Renal cortex interstitium (tissue), 11 donors: Measurements from ENCODE around the gene CNTNAP5. TPM values are rescaled to one million over a fixed set of nuclear protein-coding genes. Genes with fewer than 3 reads are reported as not detected.

Experiments used
- DNase-seq, 11 donors: peaks; one replicate each; pipeline ENCODE4 v3.0.0-alpha.2; 2013; ENCODE audit warnings: low read depth in 9 of 11, low spot score in 4 of 11; ENCODE audit errors: extremely low read depth in 1 of 11
- polyA plus RNA-seq, 3 donors: library from polyadenylated mRNA; unstranded; fragments of 120-200 nt; gene quantifications; one replicate each; pipeline ENCODE4 v1.2.1, GENCODE V29; 2013; ENCODE audit not compliant: insufficient read length in 3 of 3

Gene CNTNAP5
- polyA plus RNA-seq, 3 donors: 0.03 to 0.04 TPM; not detected in 1

DNA sequence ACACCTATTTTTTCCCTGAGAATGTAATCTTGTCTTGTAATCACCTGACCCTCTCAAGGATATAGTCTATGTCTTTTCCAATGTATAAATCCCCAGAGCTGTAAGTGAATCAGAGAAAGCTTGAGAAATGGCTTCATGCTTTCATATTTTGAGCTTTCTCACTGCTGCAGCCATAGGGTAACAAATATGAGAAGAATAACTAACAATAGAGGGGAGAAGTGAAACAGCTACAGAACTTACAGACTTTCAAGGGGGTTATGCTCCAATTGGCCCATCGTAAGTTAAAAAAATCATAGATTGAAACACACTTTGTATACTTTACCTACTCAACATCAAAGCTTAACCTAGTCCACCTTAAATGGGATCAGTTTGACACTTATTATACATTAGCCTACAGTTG lies 111.0 kb downstream of the CNTNAP5 start:
- no peak for DNase-seq

DNA sequence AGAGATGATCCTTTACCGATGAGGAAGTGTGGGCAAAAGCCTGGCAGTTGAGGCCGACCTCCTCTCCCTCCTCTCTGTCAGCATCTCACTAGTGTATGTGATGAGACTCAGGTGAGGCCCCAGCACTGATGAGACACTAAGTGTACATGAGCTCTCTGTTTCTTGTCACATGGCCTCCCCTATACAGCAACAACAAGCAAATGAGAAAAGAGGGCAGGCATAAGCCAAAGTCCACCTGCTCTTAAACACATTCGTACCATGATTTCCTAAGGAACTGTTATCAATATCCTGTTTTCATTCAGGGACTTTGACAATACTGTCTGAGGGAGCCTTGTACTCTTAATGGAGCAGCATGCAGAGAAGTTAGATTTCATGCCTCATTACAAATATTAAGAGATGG lies 113.0 kb downstream of the CNTNAP5 start:
- no peak for DNase-seq

DNA sequence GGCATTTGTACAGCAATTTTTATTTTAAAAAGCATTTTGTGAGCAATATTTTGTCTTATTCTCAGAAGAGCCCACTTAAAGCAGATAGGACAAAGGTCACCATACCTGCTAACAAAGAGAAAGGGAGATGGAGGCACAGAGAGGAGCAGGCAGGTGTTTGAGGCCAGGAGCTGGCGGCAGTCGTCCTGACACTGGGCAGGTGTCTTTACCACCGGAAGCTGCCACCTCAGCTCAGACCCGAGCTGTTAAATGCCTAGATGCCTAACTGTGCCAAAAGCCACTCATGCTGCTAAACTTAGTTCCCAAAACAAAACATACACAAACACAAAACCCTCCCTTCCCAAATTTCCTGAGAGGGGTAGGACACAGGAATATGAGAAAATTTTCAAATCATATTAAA lies 120.9 kb downstream of the CNTNAP5 start:
- DNase-seq: no peak

DNA sequence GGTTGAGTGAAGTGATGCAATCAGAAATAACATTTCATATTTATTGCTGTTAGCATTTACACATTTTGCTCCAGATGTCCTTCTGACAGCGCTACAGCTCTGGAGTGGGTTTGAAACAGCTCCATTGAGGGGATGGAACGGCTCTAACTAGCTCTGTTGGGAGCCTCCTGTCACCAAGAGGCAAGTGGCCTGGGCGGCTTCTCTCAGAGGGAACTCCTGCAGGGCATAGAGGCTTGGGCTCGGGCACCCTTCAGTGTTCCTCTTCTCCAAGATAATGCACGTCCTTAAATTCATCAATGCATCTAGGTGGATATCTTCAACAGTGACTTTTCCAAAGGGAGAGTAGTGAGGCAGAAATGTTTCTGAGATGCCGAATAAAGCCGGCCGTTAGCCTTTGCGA lies 122.5 kb downstream of the CNTNAP5 start:
- DNase-seq: no peak

DNA sequence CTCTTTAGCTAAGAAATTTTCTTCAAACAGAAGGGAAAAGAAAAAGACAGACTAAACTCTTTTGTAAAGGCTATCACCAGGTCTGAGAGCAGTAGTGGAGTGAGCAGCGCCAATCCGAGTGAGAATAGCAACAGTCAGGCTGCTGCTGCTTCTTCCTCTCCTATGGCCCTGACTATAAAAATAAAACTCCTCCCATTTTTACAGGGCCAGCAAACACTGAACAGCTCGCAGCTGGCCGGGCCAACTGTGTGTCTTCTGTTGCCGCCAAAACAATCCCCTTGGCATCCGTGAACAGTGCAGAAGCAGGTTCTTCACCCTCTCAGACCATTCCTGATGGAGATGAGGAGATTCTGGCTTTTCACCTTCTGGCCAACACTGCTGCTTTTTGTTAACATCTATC lies 124.5 kb downstream of the CNTNAP5 start:
- DNase-seq: no peak

DNA sequence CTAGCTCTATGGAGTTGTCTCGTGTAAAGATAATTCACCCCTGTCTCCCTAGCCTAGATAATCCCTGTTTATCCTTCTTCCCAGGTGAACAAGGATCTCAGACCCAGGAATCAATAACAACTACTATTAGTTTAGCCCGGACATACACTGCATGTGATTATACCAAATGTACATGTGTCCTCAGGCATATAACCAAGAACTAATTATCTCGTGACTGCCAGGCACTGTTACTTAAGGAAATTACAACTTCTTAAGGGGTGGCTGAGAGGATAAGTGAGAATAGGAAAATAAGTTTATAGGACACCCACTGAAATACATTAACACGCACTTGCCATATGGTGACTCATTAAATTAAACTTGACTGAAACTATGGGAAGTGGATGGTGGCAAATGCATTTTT lies 126.6 kb downstream of the CNTNAP5 start:
- no peak for DNase-seq

DNA sequence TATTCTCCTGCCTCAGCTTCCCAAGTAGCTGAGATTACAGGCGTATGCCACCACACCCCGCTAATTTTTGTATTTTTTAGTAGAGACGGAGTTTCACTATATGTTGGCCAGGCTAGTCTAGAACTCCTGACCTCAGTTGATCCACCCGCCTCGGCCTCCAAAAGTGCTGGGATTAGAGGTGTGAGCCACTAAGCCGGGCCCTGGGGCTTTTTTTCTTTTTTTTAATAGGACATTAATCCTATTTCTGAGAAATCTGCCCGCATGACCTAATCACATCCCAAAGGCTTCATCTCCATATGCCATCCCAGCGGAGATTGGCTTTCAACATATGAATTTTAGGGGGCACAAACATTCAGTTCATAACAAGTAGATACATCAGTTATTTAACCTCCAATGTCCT lies 128.6 kb downstream of the CNTNAP5 start:
- DNase-seq: no peak

DNA sequence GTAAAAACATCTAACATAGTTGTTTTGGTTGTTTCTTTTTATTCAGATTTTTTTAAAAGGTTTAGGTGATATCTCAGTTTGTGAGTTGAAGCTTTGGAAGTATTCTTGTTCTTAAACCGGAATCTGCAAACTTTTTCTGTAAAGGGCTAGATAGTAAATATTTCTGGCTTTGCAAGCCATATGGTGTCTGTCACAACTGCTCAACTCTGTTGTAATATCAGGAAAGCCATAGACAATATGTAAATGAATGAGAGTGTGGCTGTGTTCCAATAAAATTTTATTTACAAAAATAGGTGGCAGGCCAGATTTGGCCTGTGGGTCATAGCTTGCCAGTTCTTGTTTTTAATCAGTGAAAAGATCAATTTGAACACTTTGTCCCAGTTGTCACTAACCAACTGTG lies 134.1 kb downstream of the CNTNAP5 start:
- no peak for DNase-seq

DNA sequence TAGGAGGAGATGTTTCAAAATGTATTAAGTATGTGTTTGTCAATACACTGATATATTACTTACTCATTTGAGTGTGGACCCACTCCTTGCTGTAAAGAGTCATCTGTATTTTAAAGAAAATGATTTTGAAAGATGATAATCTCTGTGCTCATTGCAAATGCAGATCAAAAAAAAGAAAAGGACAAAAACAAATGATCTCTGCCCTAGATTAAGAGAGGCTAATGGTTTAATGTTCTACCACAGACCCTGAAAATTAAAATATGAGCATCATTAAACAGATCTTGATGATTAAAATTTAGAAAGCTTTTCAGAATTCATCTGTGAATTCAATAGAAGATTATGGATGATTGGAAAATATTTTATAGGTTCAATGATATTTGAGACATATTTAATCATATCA lies 136.5 kb downstream of the CNTNAP5 start:
- no peak for DNase-seq

DNA sequence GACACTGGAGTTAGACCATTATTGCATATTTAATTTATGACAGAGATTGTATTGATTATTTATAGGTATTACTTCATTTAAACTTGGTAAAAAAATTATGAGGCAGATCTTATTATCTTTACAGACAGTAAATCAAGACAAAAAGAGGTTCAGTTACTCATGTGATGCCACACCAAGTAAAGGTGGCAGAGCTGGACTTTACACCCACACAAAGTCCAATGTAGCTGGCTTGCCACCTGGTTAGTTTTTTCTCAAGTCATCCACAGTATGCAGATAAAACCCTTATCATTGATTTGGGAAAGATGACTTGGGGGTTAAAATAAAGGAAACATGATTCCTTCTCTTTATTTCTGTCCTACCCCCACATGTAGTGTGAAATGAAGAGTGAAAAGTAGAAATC lies 137.2 kb downstream of the CNTNAP5 start:
- DNase-seq: no peak

DNA sequence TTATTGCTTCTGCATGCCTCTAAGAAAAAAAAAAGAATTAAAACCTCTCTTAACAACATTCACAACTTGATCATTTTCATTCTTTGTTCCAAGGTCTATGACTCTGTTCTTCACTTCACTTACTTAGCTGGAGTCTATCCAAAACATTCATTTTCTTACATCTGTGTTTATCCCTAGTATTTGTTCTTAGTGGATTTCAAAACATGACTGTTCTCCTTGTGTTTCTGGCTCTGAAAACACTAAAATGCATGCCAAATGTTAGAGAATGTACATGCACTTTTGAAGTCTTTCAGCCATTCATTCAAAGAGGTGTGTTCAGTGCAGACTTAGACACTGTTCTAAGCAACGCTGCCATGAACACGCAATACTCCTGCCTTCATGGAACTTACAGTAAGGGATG lies 138.8 kb downstream of the CNTNAP5 start:
- no peak for DNase-seq

DNA sequence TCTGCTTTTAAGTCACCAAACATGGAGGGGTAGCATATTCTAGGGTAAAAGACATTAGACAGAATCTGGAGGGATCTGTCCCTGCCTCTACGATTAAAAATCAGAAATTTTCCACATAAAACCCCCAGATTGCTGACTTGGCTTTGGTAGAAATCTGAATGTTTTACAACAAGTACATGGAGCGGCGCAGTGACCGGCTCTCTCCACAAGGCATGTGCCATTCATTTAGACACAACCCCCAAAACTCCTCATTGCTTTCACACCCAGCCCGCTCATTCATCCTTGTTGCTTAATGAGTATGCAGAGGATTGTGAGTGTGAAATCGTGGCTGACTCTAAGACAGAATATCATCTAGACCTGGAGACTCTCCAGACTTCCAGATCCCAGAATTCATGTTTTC lies 140.6 kb downstream of the CNTNAP5 start:
- DNase-seq: no peak

DNA sequence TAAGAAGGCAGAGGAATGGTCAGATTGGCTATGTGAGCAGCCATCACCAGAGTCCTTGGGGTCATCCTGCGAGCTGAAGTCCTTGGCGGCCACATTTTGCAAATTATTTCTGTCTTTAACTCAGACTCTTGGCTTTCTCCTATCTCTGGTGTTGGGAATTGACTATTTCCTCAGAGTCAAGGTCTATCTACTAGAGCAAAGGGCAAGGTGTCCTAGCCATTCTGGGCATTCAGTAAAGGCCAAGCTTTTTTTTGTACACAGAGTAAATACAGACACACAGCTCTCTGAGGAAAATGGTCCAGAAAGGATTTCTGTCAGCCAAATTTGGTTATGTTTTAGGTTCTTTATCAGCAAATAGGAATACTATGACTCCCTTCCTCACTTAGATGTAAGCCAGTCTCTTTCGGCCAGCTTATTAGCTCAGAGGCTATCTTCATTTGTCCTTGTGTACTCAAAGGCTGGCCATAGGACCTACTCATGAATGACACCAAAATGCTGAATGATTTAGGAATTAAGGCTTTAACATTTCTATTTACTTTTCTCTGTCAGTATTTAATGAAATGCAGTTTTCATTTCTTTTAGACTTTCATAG lies 146.5 kb downstream of the CNTNAP5 start:
- DNase-seq: no peak

DNA sequence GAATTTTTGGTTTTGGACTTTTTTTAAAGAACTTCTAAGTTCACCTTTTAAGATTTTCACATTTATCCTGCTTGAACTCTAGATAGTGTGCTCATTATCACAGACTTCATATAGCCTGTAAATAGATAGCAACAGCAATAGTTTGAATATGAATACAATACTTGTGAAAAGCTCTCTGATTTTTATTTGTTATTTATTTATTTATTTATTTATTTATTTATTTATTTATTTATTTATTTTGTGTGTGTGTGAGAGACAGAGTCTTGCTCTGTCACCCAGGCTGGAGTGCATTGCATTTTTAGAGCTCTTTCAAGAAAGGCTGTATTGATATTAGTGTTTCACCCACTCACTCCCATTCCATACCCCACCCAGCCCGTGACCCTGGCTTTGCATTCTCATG lies 153.6 kb downstream of the CNTNAP5 start:
- no peak for DNase-seq

DNA sequence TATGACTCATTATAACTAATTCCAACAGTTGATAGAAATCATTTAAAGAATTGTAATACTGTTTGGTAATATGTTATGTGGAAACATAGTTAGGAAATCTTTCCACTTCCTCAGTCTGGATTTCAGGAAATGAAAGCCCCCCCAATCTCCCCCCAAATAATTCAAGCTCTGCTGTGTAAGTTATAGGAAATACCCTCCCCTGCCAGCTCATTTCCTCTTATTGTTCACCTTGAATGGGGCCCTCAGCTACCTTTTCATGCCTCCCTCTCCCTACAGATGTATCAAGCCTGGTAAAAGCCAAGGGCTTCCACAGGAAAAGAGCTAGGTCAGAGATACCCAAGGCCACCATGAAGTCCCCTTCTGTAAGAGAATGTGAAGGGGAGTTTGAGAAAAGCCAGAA lies 155.5 kb downstream of the CNTNAP5 start:
- DNase-seq: no peak

DNA sequence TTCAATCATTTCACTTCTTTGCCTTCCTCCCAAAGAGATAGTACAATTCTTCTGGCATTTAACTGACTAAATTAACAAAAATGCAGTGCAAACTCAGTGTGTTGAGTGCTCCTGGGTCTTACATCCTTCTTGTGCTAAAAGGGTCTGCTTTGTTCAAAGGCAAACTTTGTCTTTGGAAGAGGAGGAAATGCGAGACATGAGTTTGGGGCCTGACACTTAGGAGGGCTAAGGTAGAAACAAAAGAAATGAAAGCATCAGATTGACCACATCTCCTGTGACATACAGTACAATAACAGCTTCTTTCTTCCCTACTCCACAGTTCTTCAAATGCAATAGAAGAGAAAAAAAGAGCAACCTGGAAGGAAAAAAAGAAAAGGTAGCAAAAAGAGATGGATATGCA lies 161.7 kb downstream of the CNTNAP5 start:
- DNase-seq: no peak

DNA sequence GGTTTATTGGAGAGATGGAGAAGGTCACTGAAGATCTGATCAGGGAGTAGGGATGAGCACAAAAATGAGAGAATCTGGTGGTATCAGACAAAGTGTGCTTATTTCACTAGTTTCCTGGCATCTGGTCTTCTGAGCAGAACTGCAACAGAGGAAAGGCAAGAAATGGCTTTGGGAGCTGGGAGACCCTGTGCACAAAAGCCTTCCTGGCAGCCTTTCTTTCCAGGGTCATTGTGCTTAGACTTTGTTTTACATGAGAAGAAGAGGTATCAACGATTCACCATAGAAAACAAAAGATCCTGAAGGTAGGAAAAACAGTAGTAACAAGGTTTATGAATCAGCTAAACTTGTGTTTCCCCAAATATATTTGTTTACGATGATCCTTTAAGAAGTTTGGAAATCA lies 162.9 kb downstream of the CNTNAP5 start:
- no peak for DNase-seq

DNA sequence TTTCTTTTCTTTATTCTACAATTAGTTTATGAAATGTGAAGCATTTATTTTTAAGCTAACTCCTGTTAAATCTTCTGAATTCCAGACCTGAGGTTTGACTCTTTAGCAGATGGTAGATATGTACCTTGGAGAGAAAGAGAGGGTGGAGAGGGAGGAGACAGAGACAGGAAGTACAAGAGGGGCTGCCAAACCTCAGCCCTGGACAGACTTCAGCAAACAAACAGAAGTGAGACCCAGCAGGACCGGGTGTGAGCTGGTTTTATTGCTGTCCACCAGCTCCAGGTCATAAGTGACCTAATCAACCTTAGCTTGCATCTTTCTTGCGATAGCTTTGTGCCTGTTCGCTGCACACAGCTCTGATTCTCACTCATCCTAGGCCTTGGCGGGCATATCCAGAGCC lies 168.6 kb downstream of the CNTNAP5 start:
- DNase-seq: no peak

DNA sequence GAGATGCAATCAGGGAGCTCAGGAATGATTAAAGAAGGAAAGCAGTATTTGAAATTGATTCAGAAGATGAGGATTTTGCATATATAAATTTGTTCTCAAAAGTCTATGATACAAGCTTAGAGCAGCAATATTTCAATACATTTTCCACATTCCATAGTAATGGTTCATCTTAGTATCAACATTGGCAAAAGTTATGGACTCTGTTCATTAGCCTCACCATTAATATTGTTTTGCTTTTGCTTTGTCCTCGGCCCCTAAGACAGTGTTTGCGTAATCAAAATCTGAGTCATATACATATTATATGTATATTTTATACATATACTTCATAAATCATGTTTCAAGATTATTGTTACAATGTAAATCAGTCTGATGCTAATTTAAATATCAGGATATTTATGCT lies 176.6 kb downstream of the CNTNAP5 start:
- DNase-seq: no peak

DNA sequence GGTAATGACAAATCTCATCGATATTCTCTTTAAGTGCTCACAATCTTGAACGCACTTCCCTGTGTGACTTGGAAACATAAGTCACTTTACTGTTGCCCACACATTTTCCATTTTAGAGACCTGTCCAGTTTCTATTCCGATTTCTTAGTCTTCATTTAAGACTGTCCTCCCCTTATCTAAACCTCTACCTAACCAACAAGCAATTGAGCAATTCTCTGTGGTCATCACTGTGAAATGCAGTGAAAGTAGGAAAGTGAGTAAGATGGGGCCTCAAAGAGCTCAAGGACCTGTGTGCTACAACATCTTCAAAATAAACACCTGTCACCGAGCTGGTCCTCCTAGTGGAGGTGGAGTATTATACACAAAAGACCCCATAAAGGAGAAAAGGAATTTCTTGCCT lies 184.4 kb downstream of the CNTNAP5 start:
- no peak for DNase-seq

DNA sequence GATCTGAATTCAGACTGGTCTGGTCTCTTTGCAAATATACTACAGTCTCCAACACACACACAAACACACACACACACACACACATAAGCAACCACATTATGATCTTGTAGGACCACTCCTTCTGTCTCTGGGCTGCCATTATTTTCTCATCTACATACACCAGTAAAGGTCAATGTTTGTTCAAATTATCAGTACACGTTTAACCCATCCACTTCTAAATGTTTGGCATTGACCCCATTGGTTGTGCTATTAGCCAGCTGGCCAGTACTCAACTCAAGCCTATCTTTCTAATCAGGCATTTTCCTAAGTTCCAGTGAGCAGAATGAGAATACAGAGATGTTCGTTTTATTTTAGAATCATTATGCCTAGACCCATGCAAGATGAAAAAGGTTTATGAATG lies 186.4 kb downstream of the CNTNAP5 start:
- no peak for DNase-seq
